DMS114 treated with DMSO at 0.1 percent for 48 hours (cell line): Measurements from ENCODE around the gene CNGA1.
"Not testable (repeated sequence)": the region's sequence is repeated elsewhere in the genome, so short reads cannot be mapped to it uniquely, and the experiment has no call there.

Source experiments
- DNase-seq: peaks from one replicate; lab custom pipeline; 2025; ENCODE audit not compliant: unreplicated experiment; lab: John Stamatoyannopoulos, UW

CNGA1 gene

GRCh38 chr4:47972721-47973120, 43.8 kb downstream of the CNGA1 start:
- no peak for DNase-seq

GRCh38 chr4:47972181-47972580, 44.3 kb downstream of the CNGA1 start:
- DNase-seq, result no peak

- DNase-seq, result no peak
Measured at GRCh38 chr4:47968847-47969246, 47.6 kb downstream of the CNGA1 start.

GRCh38 chr4:47954677-47955076, 61.8 kb downstream of the CNGA1 start:
- no peak for DNase-seq

GRCh38 chr4:47954245-47954644, 62.2 kb downstream of the CNGA1 start:
- no peak for DNase-seq

GRCh38 chr4:47945930-47946726, 70.4 kb downstream of the CNGA1 start:
- no peak for DNase-seq

GRCh38 chr4:47942081-47942819, 74.2 kb downstream of the CNGA1 start:
- DNase-seq, result no peak

- DNase-seq, result no peak
Measured at GRCh38 chr4:47939456-47939855, 77.0 kb downstream of the CNGA1 start.

GRCh38 chr4:47936336-47936735, 80.1 kb downstream of the CNGA1 start:
- no peak for DNase-seq

- peak; percentile 46 for DNase-seq
Measured at GRCh38 chr4:47933840-47934239, 82.6 kb downstream of the CNGA1 start.

- DNase-seq, result no peak
Measured at GRCh38 chr4:47930971-47931804, 85.3 kb downstream of the CNGA1 start.

GRCh38 chr4:47929682-47930201, 86.7 kb downstream of the CNGA1 start:
- DNase-seq, result no peak

- DNase-seq, result no peak
Measured at GRCh38 chr4:47926667-47927258, 89.7 kb downstream of the CNGA1 start.

- not testable (repeated sequence) for DNase-seq
Measured at GRCh38 chr4:47923261-47923608, 93.2 kb downstream of the CNGA1 start.

- not testable (repeated sequence) for DNase-seq
Measured at GRCh38 chr4:47922436-47923260, 93.8 kb downstream of the CNGA1 start.

GRCh38 chr4:47917163-47917562, 99.3 kb downstream of the CNGA1 start:
- DNase-seq, result not testable (repeated sequence)

- DNase-seq, result no peak
Measured at GRCh38 chr4:47915378-47915777, 101.1 kb downstream of the CNGA1 start.

- DNase-seq, result no peak
Measured at GRCh38 chr4:47914926-47915237, 101.6 kb downstream of the CNGA1 start.

GRCh38 chr4:47914220-47914925, 102.1 kb downstream of the CNGA1 start, which contains the start of gene NFXL1:
Gene NFXL1 (minus strand): TSS chr4:47914583. CDS start chr4:47914203, 380 bp downstream.
- DNase-seq, result peak; percentile 81

GRCh38 chr4:47913861-47914219, 102.6 kb downstream of the CNGA1 start:
- DNase-seq, result no peak
